ENCODE data around the gene LBHD1.
A peak's percentile ranks its signal among the peaks of the same experiment; 100 is the strongest.

The LBHD1 gene

GRCh38 chr11:62671608-62672389 lies at the start of gene LBHD1, which contains the start of gene UQCC3:
Gene LBHD1, minus strand, starts transcription at chr11:62672267. Its CDS starts 2,236 bp downstream, at chr11:62670031.
Gene UQCC3, plus strand, starts transcription at chr11:62671673. Its CDS starts 73 bp downstream, at chr11:62671746.
- DNase-seq (ENCODE audit: low read depth) = peak; percentile 76
- TF ChIP-seq CTCF (IDR thresholded peaks at IDR 0.05; ENCODE audit: low read depth, low read length, missing control alignments) = no peak
- peak within 1 kb of the TSS; percentile 88 for H3K4me3 ChIP-seq (ENCODE audit: low read depth, low read length)

- TF ChIP-seq CTCF (IDR thresholded peaks at IDR 0.05; ENCODE audit: low read depth, low read length, missing control alignments) = no peak
- no peak overlapping the region for H3K4me3 ChIP-seq (ENCODE audit: low read depth, low read length)
- DNase-seq (ENCODE audit: low read depth) = no peak
Observed at GRCh38 chr11:62719302-62719978, 47.4 kb upstream of the LBHD1 start.

- no peak for DNase-seq (ENCODE audit: low read depth)
- H3K4me3 ChIP-seq (ENCODE audit: low read depth, low read length) = no peak overlapping the region
- no peak for TF ChIP-seq CTCF (IDR thresholded peaks at IDR 0.05; ENCODE audit: low read depth, low read length, missing control alignments)
Observed at GRCh38 chr11:62716816-62717215, 44.7 kb upstream of the LBHD1 start.

GRCh38 chr11:62716206-62716605 lies 44.1 kb upstream of the LBHD1 start:
- no peak for TF ChIP-seq CTCF (IDR thresholded peaks at IDR 0.05; ENCODE audit: low read depth, low read length, missing control alignments)
- H3K4me3 ChIP-seq (ENCODE audit: low read depth, low read length) = no peak overlapping the region
- no peak for DNase-seq (ENCODE audit: low read depth)

- no peak for DNase-seq (ENCODE audit: low read depth)
- no peak for TF ChIP-seq CTCF (IDR thresholded peaks at IDR 0.05; ENCODE audit: low read depth, low read length, missing control alignments)
- no peak overlapping the region for H3K4me3 ChIP-seq (ENCODE audit: low read depth, low read length)
Observed at GRCh38 chr11:62715150-62716130, 43.4 kb upstream of the LBHD1 start.

- H3K4me3 ChIP-seq (ENCODE audit: low read depth, low read length) = no peak overlapping the region
- DNase-seq (ENCODE audit: low read depth) = no peak
- no peak for TF ChIP-seq CTCF (IDR thresholded peaks at IDR 0.05; ENCODE audit: low read depth, low read length, missing control alignments)
Observed at GRCh38 chr11:62713343-62713742, 41.3 kb upstream of the LBHD1 start.
